Stimulated activated CD4-positive, alpha-beta T cell treated with anti-CD3 and anti-CD28 coated beads, Interleukin-12 subunit alpha, Interleukin-12 subunit beta, amount 100 ng/mL, for 4 hours (primary cell): Measurements from ENCODE around the gene TAS2R7.
"Not testable (repeated sequence)": the region's sequence is repeated elsewhere in the genome, so short reads cannot be mapped to it uniquely, and the experiment has no call there.

Source experiments
- DNase-seq: peaks from one replicate; pipeline ENCODE4 v3.0.0-alpha.2; 2020

Gene TAS2R7

GRCh38 chr12:10802587-10802986 lies at the start of gene TAS2R7:
TAS2R7 (minus strand) TSS chr12:10802627; CDS start chr12:10802570, 57 bp downstream.
- no peak for DNase-seq

GRCh38 chr12:10851243-10851858 lies 48.9 kb upstream of the TAS2R7 start:
- no peak for DNase-seq

DNA sequence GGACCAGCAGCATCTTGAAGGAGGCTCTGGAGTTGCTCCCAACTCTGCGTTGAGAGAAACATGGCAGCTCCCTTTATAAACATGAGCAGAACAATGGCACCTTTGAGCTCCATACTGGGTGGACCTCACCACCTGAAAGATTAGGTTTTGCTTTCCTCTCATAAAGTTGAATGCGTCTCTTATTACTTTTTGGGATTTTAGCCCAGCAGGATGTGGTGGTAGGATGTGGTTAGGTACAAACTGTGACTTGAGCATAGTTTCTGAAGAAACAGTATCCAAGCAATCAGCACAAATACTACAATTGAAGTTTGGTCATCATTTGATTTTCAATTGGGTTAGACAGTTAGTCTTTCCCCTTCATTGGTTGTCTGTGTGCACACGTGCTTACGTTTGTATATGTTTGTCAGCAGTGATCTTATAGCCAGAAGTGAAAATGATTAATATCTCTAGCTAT lies 47.0 kb upstream of the TAS2R7 start, which contains the start of gene PRR4:
TSS of gene PRR4 (minus strand) at position 51 of the 454 bp plus-strand sequence. CDS start at position 13, 38 bp downstream.
- no peak for DNase-seq

DNA sequence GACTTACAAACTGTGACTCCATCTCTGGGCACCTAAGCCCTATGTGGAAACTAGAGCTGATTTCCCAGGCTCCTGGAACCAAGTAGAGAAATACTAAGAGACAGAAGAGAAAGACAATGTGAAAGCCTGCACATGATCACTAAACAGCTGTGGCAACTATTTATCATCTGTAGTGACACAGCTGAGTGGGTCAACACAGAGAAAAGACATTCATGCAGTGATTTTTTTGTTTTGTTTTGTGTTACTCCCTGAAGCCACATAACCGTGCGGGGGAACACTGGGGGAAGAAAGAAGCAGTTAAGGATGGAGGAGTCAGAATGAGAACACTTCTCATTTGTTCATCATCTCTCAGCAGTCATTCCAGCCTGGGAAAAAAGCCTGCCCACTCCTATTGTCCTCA lies 45.3 kb upstream of the TAS2R7 start:
- DNase-seq: no peak

GRCh38 chr12:10842862-10843261 lies 40.4 kb upstream of the TAS2R7 start:
- DNase-seq: no peak

- no peak for DNase-seq
These were observed 36.0 kb upstream of the TAS2R7 start for GRCh38 chr12:10838461-10838860.

DNA sequence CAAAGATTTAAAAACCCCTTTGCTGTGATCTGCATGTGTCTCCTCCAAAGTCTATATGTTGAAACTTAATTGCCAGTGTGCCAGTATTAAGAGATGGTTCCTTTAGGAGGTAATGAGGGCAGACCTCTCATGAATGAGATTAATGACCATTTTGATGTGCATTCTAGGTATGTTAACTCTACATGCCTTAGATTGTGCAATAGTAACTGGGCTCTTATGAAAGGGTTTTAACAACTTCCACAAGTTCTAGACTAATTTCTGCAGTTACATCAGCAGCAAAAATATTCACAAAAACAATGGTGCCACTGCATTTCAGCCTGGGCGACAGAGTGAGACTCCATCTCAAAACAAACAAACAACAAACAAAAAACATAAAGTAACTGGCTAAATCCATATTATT lies 27.6 kb upstream of the TAS2R7 start:
- DNase-seq: no peak

- no peak for DNase-seq
These were observed 23.8 kb upstream of the TAS2R7 start, which contains the start of gene TAS2R10 for GRCh38 chr12:10826258-10826657. TAS2R10 (minus strand) TSS chr12:10826358; CDS start chr12:10826269, 89 bp downstream.

DNA sequence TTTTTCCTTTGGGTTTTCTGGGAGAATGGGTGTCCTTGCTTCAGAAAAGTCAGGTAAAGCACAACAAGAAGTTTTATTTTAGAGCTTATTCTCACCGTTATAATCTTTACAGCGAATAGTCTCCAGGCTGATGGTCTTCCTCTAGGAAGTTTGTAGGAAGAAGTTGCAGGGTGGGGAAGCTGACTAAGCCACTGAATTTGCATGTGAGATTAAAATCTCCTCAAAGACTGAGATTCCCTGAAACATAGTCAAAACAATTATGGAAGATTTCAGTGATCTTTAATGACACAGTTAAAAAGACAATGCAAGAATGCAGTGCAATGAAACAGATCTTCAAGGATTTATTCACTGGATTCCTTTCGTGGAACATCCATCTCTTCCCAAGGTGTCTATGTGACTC lies 22.5 kb upstream of the TAS2R7 start:
- DNase-seq: no peak

GRCh38 chr12:10811883-10812536 lies 9.6 kb upstream of the TAS2R7 start:
- DNase-seq: no peak

DNA sequence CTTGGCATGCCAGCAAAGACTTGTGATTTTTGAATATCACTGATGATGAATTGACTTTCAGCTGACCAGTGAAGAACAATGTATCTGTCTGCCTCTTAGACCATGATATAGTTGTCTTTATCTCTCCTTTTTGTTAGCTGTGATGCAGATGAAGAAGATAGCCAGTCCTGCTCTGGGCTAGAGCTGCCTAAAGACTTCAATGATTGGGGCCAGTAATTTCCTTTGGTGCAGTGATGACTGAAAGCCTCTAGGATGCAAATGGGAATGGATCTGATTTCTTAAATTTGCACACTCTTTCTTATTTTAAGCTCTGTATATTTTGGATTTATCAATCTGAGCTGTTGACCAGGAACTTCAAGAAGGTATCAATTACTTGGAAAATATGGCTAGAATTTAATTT lies 7.6 kb upstream of the TAS2R7 start, which contains the start of gene TAS2R9:
TSS of gene TAS2R9 (minus strand) at position 101 of the 400 bp plus-strand sequence. CDS start at position 8, 93 bp downstream.
- DNase-seq: no peak

DNA sequence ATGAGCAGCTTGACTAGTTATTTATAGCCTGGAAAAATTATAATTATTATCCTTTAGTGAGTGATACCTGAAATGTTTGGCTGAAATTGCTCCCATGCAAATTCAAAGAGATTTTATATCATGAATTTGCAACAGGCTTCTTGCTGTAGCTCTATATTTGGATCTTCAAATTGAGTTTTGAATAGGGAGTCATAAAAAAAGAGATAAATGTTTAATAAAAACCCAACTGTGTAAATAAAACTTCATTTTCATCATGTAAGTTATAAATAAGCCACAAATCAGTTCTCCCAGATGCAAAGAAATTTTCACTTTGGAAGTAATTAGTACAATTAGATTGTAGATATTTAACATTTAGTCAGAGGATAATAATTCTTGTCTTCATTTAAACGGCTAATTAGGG lies 4.8 kb upstream of the TAS2R7 start, which contains the start of gene TAS2R8:
TSS of gene TAS2R8 (minus strand) at position 101 of the 400 bp plus-strand sequence. CDS start 306 bp downstream, outside the sequence.
- no peak for DNase-seq

DNA sequence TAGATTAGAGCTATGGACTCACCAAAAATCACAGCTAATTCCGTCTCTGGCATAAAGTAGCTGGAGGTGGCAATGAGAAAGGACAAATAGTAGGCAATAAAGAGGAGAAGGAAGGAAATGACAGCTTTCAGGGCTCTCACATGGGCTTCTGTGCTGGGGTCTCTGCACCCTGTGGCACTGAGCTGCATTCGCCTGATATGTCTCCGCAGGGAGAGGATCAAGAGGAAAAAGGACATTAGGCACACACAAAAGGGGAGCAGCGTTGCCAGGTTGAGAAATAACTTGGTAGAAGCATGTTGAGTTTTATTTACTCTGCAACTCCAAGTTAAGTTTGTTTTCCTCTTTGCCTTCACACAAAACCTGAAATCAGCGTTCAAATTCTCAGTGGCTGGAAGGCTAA lies 686 bp downstream of the TAS2R7 start:
- no peak for DNase-seq

- no peak for DNase-seq
These were observed 8.2 kb downstream of the TAS2R7 start for GRCh38 chr12:10794222-10794621.

- not testable (repeated sequence) for DNase-seq
These were observed 10.7 kb downstream of the TAS2R7 start for GRCh38 chr12:10791769-10792168.

- no peak for DNase-seq
These were observed 19.2 kb downstream of the TAS2R7 start for GRCh38 chr12:10783252-10783651.

GRCh38 chr12:10779103-10779502 lies 23.3 kb downstream of the TAS2R7 start:
- no peak for DNase-seq

- no peak for DNase-seq
These were observed 31.2 kb downstream of the TAS2R7 start for GRCh38 chr12:10771132-10771733.

GRCh38 chr12:10759657-10760056 lies 42.8 kb downstream of the TAS2R7 start:
- no peak for DNase-seq

- no peak for DNase-seq
These were observed 46.2 kb downstream of the TAS2R7 start for GRCh38 chr12:10756194-10756593.

GRCh38 chr12:10753059-10753458 lies 49.4 kb downstream of the TAS2R7 start:
- no peak for DNase-seq
